SU-DHL-6 (cell line): ENCODE results near the gene IQCN.

ENCODE experiments used
- EZH2phosphoT487 ChIP-seq: fragments of 200-600 bp; sonication (generic), shearing (Covaris generic); conservative IDR thresholded peaks from 2 replicates; pipeline ENCODE4 v1.6.1; 2018; ENCODE audit warnings: mild to moderate bottlenecking, antibody characterized with exemption, low read length, moderate library complexity, mixed read lengths
- TF ChIP-seq, protein P1 (sequence below): fragments of 200-600 bp; sonication (generic); IDR thresholded peaks from one replicate; pipeline ENCODE4 v1.5.1; 2017; ENCODE audit warnings: antibody characterized with exemption, mild to moderate bottlenecking, low read length, moderate library complexity; ENCODE audit not compliant: insufficient read depth, poor library complexity, severe bottlenecking

DNA sequence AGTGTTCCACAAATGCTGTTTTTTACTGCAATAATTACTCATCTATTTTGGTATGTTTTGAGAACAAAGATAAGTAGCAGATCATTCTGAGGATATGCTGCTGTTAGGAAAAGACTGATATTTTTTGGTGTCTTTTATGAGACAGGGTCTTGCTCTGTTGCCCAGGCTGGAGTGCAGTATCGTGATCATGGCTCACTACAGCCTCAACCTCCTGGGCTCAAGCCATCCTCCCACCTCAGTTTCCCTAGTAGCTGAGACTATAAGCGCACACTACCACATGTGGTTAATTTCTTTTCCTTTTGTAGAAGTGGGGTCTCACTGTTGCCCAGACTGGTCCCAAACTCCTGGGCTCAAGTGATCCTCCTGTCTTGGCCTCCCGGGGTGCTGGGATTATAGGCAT is 39.1 kb upstream of the IQCN start:
- TF ChIP-seq, protein P1, sequence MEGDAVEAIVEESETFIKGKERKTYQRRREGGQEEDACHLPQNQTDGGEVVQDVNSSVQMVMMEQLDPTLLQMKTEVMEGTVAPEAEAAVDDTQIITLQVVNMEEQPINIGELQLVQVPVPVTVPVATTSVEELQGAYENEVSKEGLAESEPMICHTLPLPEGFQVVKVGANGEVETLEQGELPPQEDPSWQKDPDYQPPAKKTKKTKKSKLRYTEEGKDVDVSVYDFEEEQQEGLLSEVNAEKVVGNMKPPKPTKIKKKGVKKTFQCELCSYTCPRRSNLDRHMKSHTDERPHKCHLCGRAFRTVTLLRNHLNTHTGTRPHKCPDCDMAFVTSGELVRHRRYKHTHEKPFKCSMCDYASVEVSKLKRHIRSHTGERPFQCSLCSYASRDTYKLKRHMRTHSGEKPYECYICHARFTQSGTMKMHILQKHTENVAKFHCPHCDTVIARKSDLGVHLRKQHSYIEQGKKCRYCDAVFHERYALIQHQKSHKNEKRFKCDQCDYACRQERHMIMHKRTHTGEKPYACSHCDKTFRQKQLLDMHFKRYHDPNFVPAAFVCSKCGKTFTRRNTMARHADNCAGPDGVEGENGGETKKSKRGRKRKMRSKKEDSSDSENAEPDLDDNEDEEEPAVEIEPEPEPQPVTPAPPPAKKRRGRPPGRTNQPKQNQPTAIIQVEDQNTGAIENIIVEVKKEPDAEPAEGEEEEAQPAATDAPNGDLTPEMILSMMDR = no peak
- TF ChIP-seq EZH2phosphoT487 = no peak
